Activated effector memory CD4-positive, alpha-beta T cell treated with Interleukin-2 at 50 U/mL for 16 hours (primary cell): Measurements from ENCODE around the gene MINK1.
A peak's percentile ranks its signal among the peaks of the same experiment; 100 is the strongest.

Experiments
- DNase-seq: peaks from one replicate; pipeline ENCODE4 v3.0.0-alpha.2; 2020

The MINK1 gene

DNA sequence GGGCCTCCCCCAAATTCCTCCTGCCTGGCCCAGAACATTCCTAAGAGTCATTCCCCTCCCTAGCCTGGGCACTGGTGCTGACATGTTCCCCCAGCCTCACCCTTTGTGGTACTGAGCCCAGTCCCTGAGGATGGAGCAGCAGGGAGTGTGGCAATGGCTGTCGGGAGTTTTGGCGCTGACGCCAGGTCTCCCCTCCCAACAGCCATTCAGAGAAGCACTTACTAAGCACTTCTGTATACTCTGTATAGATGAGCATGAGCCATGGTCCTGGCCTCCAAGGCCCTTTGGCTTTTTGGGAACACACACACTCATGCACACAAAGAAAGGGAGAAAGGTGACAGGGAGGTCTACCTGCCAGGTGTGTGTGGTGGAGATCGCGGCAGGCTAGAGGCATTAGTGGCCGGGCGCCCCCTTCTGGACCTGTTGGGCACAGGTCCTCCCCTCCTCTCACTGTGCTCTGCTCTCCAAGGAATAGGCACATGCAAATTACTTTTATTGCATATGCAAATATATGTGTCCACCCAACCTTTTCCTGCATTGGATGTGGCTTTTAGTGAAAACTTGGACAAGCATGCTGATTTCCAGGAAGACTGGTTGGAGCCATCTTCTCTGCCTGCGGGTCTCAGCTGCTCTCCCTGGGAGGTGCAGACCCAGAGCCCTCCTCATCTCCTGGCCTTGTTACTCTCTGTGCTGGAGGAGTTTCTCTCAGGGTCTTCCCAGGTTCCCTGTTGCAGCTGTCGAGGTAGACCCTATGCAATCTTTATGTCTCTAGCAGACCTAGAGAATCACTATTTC lies 48.8 kb downstream of the MINK1 start:
- DNase-seq: peak; percentile 49

DNA sequence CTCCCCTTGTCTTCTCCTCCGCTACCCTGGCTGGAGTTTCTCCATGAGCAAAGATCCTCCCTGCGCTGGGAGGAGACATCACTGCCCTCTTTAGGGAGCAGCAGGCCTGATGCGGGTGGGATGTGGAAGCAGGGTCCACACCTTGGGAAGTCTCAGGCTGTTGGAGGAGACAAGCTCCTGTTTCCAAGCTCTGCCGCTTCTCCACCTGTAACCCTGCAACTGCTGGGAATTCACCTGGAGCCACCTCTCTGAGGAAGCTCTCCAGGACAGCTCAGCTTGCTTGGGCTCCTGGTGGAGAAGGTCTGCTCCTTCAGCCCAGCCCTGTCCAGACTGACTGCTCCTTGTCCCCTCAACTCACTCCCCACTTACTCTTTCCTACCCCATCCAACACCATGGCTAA lies 51.3 kb downstream of the MINK1 start:
- no peak for DNase-seq

DNA sequence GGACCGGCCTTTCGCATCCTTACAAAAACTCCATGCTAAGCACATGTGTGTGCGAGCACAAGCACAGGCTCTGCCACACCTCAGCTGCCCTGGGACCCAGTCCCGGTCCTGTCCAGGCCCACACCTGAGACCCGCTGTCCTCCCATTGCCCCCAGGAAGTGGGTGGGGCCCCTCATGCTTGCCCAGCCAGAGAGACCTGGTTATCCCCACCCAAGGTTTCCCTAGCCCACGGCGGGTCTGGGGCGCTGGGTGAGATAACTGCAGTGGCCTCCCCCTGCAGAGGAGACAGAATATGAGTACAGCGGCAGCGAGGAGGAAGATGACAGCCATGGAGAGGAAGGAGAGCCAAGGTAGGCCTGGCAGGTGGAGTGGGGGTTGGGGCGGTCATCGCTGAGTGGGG lies 53.7 kb downstream of the MINK1 start:
- no peak for DNase-seq

DNA sequence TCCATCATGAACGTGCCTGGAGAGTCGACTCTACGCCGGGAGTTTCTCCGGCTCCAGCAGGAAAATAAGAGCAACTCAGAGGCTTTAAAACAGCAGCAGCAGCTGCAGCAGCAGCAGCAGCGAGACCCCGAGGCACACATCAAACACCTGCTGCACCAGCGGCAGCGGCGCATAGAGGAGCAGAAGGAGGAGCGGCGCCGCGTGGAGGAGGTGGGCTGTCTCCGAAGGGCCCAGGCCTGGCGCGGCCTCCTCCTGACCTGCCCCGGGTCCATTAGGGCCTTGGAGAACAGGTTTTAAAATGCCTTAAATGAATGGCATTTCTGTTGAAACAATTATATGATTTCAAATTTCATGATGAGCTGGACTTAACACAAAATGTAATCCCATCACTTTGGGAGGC lies 54.4 kb downstream of the MINK1 start:
- no peak for DNase-seq

DNA sequence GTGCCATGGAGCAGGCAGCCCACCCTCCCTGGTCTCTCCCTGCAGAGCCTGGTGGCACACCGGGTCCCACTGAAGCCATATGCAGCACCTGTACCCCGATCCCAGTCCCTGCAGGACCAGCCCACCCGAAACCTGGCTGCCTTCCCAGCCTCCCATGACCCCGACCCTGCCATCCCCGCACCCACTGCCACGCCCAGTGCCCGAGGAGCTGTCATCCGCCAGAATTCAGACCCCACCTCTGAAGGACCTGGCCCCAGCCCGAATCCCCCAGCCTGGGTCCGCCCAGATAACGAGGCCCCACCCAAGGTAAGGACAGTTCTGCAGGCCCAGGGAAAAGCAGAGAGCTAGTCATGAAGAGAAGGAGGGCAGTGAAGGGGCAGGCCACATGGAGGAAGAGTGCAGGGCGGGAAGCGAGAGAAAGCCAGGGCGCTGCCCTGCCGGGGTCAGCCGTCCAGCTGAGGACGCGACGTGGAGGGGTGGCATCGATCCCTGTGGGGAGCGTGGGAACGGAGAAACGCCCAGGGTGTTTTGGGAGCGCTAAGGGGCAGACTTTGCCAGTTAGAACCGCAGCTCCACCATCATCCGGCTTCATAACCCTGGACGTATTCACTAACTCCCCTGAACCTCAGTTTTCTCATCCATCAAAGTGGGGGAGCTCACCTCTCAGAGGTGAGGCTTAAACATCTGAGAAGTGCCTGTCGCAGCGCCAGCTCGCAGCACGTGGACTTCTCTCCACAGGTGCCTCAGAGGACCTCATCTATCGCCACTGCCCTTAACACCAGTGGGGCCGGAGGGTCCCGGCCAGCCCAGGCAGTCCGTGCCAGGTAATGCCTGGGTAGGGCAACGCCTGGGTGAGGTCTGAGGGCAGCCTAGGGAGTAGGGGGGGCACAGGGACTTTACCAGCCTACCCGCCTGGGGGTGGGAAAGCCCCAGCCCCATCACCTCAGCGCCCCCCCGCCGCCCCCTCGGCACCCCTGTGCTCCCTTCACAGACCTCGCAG lies 58.6 kb downstream of the MINK1 start:
- no peak for DNase-seq

DNA sequence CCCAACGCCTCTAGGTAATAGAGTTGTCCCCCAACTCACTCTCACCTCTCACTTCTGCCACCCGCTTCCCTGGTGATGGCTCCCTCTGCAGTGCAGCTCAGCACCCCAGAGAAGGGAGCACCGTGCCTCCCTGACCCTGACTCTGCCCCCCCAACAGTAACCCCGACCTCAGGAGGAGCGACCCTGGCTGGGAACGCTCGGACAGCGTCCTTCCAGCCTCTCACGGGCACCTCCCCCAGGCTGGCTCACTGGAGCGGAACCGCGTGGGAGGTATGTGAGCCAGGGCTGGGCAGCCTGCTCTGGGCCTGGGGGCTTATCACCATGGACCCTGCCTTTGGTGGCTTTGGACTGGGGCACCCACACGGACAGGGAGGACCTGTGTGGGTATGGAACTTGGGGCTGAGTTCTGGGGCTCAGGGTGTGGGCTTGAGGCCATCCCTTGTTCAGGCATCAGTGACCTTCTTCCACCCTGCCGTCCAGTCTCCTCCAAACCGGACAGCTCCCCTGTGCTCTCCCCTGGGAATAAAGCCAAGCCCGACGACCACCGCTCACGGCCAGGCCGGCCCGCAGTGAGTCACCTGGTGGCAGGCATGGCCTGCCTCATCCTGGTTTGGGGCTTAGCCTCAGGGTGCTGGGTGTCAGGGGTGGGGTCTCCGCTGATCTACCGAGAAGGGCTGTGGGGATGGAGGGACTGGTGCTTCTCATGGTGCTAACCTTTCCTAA lies 59.5 kb downstream of the MINK1 start:
- no peak for DNase-seq

DNA sequence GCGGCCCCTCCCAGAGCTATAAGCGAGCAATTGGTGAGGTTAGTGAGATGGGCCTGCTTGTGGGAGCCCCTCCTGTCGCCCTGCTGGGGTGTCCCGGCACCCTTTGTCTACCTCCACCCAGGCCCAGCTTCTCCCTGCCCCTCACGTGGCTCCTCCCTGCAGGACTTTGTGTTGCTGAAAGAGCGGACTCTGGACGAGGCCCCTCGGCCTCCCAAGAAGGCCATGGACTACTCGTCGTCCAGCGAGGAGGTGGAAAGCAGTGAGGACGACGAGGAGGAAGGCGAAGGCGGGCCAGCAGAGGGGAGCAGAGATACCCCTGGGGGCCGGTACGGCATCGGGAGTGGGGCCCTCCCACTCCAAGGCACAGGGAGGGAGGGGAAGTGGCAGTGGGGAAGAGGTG lies 60.1 kb downstream of the MINK1 start:
- DNase-seq: no peak

DNA sequence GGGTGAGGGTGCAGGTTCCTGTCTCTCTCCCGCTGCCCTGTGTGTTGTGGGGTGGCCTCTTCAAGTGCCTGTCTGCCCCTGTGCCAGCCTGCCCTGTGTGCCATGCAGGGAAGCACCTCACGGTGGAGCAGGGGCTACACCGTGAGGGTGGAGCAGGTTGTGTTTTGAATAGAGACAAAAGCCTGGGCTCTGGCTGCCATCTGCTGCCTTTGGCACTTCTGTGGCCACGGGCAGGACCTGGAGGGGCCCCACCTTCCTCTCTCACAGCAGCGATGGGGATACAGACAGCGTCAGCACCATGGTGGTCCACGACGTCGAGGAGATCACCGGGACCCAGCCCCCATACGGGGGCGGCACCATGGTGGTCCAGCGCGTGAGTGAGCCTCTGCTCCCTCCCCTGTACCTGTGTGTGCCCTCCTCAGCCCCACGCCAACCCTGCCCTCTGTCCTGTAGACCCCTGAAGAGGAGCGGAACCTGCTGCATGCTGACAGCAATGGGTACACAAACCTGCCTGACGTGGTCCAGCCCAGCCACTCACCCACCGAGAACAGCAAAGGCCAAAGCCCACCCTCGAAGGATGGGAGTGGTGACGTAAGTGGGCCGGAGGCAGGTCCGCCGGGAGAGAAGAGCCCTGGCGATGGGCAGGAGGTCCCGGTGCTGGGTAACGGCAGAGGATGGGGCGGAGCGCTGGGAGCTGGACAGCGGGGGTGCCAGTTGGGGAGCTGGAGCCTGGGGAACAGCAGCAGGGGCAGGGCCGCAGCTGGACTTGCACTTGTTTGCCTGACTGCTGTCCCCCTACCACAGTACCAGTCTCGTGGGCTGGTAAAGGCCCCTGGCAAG lies 60.8 kb downstream of the MINK1 start:
- DNase-seq: no peak

DNA sequence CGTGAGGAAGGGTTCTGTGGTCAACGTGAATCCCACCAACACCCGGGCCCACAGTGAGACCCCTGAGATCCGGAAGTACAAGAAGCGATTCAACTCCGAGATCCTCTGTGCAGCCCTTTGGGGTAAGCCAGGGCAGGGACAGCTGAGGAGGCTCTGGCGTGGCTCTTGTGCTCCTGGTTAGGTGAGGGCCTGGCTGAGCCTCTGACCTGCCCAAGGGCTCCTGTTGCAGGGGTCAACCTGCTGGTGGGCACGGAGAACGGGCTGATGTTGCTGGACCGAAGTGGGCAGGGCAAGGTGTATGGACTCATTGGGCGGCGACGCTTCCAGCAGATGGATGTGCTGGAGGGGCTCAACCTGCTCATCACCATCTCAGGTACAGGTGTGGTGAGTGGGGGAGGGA lies 62.0 kb downstream of the MINK1 start:
- DNase-seq: no peak

DNA sequence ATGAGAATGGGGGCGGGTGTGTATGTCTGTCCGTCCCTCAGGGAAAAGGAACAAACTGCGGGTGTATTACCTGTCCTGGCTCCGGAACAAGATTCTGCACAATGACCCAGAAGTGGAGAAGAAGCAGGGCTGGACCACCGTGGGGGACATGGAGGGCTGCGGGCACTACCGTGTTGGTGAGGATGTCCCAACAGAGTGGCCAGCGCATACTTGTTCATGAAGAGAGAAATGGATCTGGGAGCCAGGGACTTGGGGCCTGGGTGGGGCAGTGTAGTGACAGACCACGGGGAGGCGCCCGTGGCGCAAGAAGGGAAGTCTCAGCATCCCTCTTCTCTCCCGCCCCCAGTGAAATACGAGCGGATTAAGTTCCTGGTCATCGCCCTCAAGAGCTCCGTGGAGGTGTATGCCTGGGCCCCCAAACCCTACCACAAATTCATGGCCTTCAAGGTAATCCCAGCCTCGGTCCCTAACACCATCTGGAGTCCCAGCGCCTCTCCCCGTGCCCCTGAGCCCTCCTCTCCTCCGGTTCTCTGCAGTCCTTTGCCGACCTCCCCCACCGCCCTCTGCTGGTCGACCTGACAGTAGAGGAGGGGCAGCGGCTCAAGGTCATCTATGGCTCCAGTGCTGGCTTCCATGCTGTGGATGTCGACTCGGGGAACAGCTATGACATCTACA lies 62.7 kb downstream of the MINK1 start:
- no peak for DNase-seq

DNA sequence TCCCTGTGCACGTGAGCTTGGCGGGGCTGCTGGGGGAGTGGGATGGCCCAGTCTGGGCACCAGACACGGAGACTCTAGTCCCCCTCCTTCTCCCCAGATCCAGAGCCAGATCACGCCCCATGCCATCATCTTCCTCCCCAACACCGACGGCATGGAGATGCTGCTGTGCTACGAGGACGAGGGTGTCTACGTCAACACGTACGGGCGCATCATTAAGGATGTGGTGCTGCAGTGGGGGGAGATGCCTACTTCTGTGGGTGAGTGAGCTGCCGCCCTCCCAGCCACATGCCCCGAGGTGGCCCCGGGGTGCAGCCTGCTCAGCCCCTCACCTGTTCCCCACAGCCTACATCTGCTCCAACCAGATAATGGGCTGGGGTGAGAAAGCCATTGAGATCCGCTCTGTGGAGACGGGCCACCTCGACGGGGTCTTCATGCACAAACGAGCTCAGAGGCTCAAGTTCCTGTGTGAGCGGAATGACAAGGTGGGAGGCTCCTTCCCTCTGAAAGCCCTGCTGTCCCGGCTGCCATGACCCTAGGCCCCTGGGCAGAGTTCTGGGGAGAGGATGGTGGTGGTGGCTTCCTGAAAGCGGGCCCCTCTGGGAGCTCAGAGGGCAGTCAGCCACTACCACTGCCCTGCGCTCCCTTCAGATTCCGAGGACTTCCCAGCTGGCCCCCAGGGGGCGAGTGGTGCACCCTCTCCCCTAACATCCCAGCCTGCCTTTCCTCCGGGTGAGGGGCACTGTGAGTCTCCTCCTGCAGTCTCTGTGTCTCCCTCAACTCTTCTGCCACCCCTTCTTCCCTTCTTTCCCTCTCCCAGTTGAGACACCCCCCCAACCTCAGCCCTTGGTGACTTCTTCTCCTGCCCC lies 63.4 kb downstream of the MINK1 start:
- no peak for DNase-seq

DNA sequence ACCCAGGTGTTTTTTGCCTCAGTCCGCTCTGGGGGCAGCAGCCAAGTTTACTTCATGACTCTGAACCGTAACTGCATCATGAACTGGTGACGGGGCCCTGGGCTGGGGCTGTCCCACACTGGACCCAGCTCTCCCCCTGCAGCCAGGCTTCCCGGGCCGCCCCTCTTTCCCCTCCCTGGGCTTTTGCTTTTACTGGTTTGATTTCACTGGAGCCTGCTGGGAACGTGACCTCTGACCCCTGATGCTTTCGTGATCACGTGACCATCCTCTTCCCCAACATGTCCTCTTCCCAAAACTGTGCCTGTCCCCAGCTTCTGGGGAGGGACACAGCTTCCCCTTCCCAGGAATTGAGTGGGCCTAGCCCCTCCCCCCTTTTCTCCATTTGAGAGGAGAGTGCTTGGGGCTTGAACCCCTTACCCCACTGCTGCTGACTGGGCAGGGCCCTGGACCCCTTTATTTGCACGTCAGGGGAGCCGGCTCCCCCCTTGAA lies 64.1 kb downstream of the MINK1 start:
- DNase-seq: no peak

DNA sequence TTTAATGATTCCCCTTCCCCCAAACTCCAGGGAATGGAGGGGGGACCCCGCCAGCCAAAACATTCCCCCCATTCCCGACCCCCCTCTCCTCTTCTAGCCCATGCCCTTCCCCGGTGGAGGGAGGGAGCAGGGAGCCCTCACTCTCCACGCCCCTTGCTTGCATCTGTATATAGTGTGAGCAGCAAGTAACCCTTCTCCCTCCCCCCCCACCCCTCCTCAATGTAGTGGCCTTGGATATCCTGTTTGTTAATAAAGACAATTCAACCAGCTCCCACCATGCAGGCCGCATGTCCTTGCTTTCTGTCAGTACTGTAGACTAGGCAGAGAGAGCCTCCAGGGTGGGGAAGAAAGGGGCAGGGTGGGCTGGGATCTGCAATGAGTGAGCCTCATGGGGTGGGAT lies 64.6 kb downstream of the MINK1 start:
- no peak for DNase-seq

DNA sequence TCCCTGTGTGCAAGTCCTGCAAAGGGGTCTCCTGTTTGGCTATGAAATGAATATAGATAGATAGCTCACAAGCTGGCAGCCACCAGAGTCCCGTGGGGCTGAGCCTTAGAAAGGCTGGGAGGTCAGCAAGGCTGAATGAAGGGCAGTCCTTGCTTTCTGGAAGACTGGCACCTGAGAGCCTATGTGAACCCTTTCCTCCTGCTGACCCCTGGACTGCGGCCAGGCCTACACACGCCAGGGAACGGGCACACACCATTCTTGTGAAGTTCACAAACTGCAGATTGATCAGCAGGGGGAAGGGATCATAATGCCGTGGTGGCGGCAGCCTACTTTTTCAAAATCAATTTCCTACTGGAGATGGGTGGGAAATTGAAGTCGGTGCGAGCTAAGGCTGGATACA lies 65.2 kb downstream of the MINK1 start:
- DNase-seq: no peak

DNA sequence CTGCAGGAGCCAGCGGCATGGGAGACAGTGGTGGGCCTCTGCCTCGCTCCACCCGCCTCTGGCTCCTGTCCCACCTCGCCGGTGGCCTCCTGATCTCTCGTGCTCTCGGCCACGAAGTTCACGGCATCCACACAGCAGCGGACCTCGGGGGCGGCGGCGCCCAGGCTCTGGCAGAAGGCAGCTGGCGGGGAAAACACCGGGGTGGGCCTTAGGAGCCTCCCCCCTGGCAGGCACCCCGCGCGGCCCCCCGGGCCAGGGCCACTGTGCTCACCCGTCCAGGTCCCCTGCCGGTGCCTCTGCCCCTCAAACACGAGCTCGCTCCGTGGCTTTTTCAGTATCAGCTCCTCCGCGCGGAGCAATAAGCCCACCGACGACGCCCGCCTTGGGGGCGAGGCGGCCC lies 65.8 kb downstream of the MINK1 start:
- no peak for DNase-seq

DNA sequence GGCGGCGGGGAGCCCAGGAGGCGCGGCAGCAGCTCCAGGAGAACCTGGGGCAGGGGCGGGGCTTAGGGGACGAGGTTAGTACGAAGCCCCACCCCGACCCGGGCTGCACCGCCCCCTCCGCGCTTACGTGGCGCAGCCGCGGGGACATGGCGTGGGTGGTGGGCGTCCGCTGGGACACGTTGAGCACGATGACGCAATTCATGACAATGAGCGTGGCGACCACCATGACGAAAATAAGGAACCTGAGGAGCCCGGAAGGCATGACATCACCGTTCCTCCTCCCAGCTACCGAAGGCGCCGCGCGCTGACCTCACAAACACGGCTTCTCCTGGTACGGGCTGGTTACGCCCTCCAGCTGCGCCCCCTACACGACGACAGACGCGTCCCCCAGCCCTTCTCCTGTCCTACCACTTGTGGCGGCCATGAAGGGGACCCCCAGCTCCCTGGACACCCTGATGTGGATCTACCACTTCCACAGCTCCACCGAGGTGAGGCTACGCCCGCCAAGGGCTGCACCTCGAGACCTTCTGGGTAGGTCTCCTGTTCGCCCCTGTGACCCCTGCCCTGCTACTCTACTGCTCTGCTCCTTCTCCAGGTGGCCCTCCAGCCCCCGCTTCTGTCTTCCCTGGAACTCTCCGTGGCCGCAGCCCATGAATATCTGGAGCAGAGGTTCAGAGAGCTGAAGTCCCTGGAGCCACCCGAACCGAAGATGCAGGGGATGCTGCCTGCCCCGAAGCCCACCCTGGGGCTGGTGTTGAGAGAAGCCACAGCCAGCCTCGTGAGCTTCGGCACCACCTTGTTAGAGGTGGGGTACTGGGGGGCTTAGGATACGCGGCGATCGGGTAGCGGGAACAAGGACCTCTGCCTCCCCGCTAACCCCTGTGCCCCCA lies 66.4 kb downstream of the MINK1 start, which contains the start of gene C17orf107:
C17orf107 (plus strand) TSS at position 196 of the 890 bp plus-strand sequence; CDS start at position 423, 227 bp downstream.
- peak; percentile 76 for DNase-seq

DNA sequence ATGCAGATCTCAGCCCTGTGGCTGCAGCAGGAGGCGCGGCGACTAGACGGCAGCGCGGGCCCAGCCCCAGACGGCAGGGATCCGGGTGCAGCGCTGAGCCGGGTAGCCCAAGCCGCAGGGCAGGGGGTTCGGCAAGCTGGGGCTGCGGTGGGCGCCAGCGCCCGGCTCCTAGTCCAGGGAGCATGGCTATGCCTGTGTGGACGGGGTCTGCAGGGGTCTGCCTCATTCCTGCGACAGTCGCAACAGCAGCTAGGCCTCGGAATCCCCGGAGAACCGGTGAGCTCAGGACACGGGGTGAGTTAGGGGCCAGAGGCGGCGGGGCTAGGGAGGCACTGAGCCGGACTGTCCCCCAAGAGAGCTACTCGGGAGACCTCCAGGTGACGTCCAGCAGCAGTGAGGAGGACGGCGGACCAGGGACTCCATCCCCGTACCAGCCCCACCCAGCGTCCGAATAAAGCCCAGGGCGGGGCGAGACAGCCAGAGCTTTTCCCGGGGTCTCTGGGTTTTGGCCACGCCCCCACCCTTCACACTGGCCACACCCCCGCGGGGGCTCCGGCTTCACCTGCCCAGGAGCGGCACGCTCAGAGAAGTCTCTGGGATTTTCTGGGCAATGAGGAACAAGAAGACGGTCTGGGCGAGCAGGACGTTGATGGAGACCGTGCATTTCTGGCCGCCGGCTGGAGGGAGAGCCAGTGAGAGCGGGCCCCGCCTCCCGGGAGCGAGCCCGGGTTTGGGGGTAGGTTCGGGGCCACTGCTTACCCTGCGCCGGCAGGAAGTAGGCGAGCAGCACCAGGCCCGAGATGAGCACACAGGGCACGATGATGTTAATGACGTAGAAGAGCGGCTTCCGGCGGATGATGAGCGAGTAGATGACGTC lies 67.3 kb downstream of the MINK1 start:
- peak; percentile 29 for DNase-seq

DNA sequence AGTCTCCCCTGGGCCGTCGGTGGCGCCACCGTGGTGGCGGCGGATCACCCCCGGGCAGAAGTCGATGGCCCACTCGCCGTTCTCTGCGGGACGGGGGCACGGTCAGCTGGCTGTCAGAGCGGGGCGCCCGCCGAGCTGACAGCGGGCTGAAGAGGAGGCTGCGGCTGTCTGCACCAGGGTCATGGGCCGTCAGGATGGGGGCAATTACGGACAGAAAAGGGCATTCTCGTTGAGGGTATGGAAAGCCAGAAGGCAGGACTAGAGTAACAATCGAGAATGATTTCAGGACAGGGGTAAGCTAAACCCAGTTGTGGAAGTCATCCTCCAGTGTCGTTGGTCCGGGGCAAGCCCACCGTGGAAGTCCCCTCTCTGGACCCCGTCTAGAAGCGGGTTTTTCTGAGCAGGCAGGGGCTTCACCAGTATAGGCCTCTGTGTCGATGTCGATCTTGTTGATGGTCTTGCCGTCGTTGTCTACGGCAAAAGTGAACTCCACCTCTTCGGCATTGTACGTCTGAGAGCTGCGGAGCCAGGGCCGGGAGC lies 68.0 kb downstream of the MINK1 start:
- no peak for DNase-seq
